Measurements from ENCODE around the gene AHDC1.

DNA sequence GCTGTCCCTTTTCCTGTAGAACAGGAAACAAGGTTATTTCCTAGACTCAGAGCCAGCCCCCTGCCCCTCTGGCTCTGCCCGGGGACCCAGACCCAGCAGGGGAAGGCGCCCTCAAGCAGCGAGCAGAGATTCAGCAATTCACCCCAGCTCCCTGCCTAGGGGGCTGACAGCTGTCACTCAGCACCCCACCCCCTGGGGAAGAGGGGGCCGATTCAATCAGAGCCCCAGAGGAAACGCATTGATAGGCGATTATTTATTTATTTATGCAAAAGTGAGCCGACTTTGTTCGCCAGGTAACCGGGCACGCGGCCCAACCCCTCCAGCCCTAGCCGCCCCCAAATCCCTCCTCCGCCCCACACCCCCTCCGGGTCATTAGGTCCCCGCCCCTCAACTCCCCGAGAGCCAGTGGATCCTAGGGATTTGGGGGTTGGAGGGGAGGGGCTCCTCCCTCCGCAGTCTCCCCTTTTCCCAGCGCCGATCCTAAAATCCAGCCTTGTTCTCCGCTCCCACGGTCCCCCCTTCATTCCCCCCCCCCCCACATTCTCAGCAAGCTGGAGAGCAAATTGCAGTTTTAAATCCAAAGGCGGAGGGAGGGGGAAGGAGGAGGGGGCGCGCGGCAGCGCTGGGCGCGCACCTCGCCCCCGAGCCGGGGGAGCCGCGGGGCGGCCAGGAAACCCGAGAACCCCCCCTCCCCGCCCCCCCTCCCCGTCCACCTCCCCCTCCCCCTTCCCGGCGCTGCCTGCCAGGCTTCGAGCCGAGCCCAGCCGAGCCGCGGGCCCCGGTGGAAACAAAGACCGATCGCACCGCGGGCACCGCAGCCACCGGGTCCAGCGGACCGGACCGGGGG, 1.3 kb downstream of the AHDC1 start:
- TF ChIP-seq, protein P1, sequence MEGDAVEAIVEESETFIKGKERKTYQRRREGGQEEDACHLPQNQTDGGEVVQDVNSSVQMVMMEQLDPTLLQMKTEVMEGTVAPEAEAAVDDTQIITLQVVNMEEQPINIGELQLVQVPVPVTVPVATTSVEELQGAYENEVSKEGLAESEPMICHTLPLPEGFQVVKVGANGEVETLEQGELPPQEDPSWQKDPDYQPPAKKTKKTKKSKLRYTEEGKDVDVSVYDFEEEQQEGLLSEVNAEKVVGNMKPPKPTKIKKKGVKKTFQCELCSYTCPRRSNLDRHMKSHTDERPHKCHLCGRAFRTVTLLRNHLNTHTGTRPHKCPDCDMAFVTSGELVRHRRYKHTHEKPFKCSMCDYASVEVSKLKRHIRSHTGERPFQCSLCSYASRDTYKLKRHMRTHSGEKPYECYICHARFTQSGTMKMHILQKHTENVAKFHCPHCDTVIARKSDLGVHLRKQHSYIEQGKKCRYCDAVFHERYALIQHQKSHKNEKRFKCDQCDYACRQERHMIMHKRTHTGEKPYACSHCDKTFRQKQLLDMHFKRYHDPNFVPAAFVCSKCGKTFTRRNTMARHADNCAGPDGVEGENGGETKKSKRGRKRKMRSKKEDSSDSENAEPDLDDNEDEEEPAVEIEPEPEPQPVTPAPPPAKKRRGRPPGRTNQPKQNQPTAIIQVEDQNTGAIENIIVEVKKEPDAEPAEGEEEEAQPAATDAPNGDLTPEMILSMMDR (IDR thresholded peaks at IDR 0.05): no peak
- no peak for TF ChIP-seq POLR2AphosphoS5 (IDR thresholded peaks at IDR 0.05)

Data from prostate gland (tissue), 2 donors.